GM12892 (cell line): ENCODE measurements around the gene BSN.

ENCODE experiments used
- POLR2A ChIP-seq: IDR thresholded peaks from 2 replicates; pipeline ENCODE4 v1.6.1; 2011; ENCODE audit warnings: low read depth, low read length, control low read depth
- POLR2AphosphoS5 ChIP-seq: IDR thresholded peaks from 2 replicates; pipeline ENCODE4 v1.6.1; 2011; ENCODE audit warnings: low read depth, low read length, control low read depth
- TAF1 ChIP-seq: IDR thresholded peaks from 2 replicates; pipeline ENCODE4 v1.6.1; 2011; ENCODE audit warnings: low read depth, mild to moderate bottlenecking, control low read depth, low read length, borderline replicate concordance

DNA sequence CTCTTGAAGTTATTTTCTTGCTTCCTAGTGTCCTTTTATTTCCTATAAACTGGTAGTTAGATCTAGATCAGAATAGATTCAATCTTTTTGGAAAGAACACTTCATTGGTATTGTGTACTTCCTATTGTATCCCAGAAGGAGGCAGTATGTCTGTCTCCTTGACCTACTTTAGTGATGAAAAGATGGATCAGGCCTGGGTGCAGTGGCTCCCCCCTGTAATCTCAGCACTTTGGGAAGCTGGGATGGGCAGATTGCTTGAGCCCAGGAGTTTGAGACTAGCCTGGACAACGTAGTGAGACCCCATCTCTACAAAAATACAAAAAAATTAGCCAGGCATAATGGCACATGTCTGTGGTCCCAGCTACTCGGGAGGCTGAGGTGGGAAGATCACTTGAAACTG, 12.0 kb downstream of the BSN start:
- TF ChIP-seq POLR2AphosphoS5 (no peak), POLR2A (no peak), TAF1 (no peak)
